Measurements from ENCODE around the gene LKAAEAR1. TPM values are rescaled to one million over a fixed set of nuclear protein-coding genes. Genes with fewer than 3 reads are reported as not detected.
A peak's percentile ranks its signal among the peaks of the same experiment; 100 is the strongest.

LKAAEAR1 gene
- total and polyA plus RNA-seq, 2 of the 13 experiments (the other 11 are each of a cell fraction or from before 2014, with no cell fraction given) = not detected

DNA sequence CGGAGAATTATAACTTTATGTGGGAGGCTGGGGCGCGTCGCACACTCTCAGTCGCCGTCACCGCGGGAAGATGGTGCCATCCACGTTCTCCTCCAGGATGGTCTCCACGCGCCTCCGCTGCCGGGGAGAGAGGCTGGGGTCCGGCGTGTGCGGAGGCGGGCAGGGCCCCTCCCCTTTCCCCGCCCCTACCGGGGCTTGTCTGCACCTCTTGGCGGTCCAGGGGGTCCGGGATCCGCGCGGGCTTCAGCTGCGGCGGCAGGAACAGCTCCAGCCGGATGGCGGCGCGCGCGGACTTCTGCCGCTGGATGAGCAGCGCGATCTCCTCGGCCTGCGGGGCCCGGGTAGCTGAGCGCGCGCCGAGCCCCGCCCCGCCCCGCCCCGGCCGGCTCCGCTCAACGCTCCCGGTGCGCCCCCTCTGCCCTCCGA is 807 bp downstream of the LKAAEAR1 start (continued):
- no peak for TF ChIP-seq ZXDC (CRISPR knock-in tag; IDR thresholded peaks at IDR 0.05)
- TF ChIP-seq ELF1 (CRISPR knock-in tag; IDR thresholded peaks at IDR 0.05) = no peak
- TF ChIP-seq, protein P1, sequence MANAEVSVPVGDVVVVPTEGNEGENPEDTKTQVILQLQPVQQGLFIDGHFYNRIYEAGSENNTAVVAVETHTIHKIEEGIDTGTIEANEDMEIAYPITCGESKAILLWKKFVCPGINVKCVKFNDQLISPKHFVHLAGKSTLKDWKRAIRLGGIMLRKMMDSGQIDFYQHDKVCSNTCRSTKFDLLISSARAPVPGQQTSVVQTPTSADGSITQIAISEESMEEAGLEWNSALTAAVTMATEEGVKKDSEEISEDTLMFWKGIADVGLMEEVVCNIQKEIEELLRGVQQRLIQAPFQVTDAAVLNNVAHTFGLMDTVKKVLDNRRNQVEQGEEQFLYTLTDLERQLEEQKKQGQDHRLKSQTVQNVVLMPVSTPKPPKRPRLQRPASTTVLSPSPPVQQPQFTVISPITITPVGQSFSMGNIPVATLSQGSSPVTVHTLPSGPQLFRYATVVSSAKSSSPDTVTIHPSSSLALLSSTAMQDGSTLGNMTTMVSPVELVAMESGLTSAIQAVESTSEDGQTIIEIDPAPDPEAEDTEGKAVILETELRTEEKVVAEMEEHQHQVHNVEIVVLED (CRISPR knock-in tag; IDR thresholded peaks at IDR 0.05; ENCODE audit: borderline replicate concordance) = no peak
- TF ChIP-seq ZNF772 (CRISPR knock-in tag; IDR thresholded peaks at IDR 0.05) = no peak
- TF ChIP-seq ZNF160 (CRISPR knock-in tag; IDR thresholded peaks at IDR 0.05) = 0 out of 2 replicates have a peak, but pooled peaks have one; percentile 18
- no peak for TF ChIP-seq ZSCAN29 (CRISPR knock-in tag; conservative IDR thresholded peaks at IDR 0.05)
- no peak for TF ChIP-seq ZNF460 (CRISPR knock-in tag; IDR thresholded peaks at IDR 0.05; ENCODE audit: borderline replicate concordance)
- TF ChIP-seq RFX5 (IDR thresholded peaks at IDR 0.05; ENCODE audit: low read depth, low read length) = no peak
- peak; percentile 58 for TF ChIP-seq GABPB1 (CRISPR knock-in tag; IDR thresholded peaks at IDR 0.05)
- 0 out of 2 replicates have a peak, but pooled peaks have one; percentile 45 for TF ChIP-seq GATAD1 (CRISPR knock-in tag; IDR thresholded peaks at IDR 0.05)
- TF ChIP-seq CREM (IDR thresholded peaks at IDR 0.05) = no peak
- TF ChIP-seq CREM (CRISPR knock-in tag; IDR thresholded peaks at IDR 0.05) = no peak
- no peak for TF ChIP-seq RBM39 (IDR thresholded peaks at IDR 0.05; ENCODE audit: low read depth, low read length, poor library complexity, severe bottlenecking)
- TF ChIP-seq ATAD3A (CRISPR knock-in tag; IDR thresholded peaks at IDR 0.05) = no peak
- TF ChIP-seq RNF2 (conservative IDR thresholded peaks at IDR 0.05; ENCODE audit: low read depth) = no peak
- TF ChIP-seq, protein P2, sequence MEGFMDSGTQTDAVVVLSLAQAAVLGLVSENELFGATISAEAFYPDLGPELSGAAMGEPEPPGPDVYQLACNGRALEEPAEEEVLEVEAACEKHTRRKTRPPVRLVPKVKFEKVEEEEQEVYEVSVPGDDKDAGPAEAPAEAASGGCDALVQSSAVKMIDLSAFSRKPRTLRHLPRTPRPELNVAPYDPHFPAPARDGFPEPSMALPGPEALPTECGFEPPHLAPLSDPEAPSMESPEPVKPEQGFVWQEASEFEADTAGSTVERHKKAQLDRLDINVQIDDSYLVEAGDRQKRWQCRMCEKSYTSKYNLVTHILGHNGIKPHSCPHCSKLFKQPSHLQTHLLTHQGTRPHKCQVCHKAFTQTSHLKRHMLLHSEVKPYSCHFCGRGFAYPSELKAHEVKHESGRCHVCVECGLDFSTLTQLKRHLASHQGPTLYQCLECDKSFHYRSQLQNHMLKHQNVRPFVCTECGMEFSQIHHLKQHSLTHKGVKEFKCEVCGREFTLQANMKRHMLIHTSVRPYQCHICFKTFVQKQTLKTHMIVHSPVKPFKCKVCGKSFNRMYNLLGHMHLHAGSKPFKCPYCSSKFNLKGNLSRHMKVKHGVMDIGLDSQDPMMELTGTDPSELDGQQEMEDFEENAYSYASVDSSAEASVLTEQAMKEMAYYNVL (CRISPR knock-in tag; IDR thresholded peaks at IDR 0.05; ENCODE audit: borderline replicate concordance) = no peak
- TF ChIP-seq AGO2 (optimal IDR thresholded peaks at IDR 0.05; ENCODE audit: low read depth, low read length) = no peak
- TF ChIP-seq TFDP2 (CRISPR knock-in tag; IDR thresholded peaks at IDR 0.05) = peak; percentile 77; the same call in 1 of the 2 replicates
- TF ChIP-seq JDP2 (CRISPR knock-in tag; IDR thresholded peaks at IDR 0.05; ENCODE audit: borderline replicate concordance) = no peak
- TF ChIP-seq ZNF230 (CRISPR knock-in tag; IDR thresholded peaks at IDR 0.05) = no peak
- TF ChIP-seq ZNF674 (CRISPR knock-in tag; IDR thresholded peaks at IDR 0.05; ENCODE audit: low read depth) = no peak
- TF ChIP-seq, protein P3, sequence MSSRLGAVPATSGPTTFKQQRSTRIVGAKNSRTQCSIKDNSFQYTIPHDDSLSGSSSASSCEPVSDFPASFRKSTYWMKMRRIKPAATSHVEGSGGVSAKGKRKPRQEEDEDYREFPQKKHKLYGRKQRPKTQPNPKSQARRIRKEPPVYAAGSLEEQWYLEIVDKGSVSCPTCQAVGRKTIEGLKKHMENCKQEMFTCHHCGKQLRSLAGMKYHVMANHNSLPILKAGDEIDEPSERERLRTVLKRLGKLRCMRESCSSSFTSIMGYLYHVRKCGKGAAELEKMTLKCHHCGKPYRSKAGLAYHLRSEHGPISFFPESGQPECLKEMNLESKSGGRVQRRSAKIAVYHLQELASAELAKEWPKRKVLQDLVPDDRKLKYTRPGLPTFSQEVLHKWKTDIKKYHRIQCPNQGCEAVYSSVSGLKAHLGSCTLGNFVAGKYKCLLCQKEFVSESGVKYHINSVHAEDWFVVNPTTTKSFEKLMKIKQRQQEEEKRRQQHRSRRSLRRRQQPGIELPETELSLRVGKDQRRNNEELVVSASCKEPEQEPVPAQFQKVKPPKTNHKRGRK (CRISPR knock-in tag; IDR thresholded peaks at IDR 0.05) = no peak
- no peak for TF ChIP-seq JUNB (CRISPR knock-in tag; IDR thresholded peaks at IDR 0.05; ENCODE audit: borderline replicate concordance)

Measured in HepG2 (cell line).